ENCODE results near the gene C2orf81. TPM values are rescaled to one million over a fixed set of nuclear protein-coding genes. Genes with fewer than 3 reads are reported as not detected.

Gene C2orf81
- total RNA-seq, 1 donor from 2014 or later: 6.0 TPM

- TF ChIP-seq CTCF (IDR thresholded peaks at IDR 0.05; ENCODE audit: unreplicated experiment): no peak
- Mint-ChIP-seq H3K36me3 (no peaks in the 10 kb centered on the region), H3K27ac (no peak overlapping the region), H3K4me3 (no peak overlapping the region), H3K27me3 (ENCODE audit: low read depth) (peaks cover 4% of the 10 kb centered on the region), H3K4me1 (peaks cover 12% of the 10 kb centered on the region), H3K9me3 (no peaks in the 10 kb centered on the region)
- DNase-seq (ENCODE audit: low spot score in 2 of 2, unreplicated experiment in 2 of 2): no peak
Measured at GRCh38 chr2:74415762-74416395, 5.5 kb downstream of the C2orf81 start.

DNA sequence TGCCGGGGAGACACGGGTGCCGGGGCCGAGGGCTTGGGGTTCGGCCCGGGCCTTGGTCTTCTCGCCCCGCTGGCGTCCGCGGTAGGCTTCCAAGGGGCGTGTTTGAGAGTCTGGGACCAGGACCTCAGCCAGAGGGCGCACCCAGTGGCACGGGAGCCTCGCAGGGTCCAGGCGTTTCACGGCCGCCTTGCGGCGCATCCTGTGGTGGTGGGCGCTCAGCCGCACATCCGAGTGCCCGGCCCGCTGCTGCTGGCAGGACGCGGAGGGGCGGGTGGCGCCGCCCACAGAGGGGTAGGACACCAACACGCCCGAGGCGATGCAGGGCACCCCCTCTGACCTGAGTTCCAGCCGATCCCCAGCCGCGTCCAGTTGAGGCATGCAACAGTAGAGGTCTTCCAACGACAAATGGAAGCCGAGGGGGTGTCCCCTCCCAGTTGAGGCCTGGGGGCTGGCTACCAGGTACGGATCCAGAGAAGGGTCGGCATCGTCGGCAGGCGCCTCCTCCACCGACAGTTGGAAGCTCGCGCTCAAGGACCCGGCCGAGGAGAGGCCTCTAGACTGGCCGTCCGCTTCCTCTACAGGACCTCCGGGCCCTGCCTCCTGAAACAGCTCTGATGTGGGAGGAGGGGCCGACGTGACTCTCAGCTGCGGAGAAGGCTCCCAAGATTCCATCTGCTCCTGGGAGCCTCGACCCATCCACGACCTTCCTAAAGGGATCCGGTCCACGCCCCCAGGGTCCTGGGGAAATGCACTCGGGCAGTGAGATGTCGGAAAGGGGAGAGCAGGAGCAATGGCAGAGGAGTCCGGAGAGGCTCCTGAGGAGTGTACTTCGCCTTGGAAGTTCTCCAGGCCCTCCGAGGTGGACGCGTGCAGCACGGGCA, 6.3 kb downstream of the C2orf81 start:
- TF ChIP-seq CTCF (IDR thresholded peaks at IDR 0.05; ENCODE audit: unreplicated experiment): no peak
- peaks cover 12% of the 10 kb centered on the region for H3K4me1 Mint-ChIP-seq
- no peaks in the 10 kb centered on the region for H3K9me3 Mint-ChIP-seq
- H3K4me3 Mint-ChIP-seq: no peak overlapping the region
- H3K36me3 Mint-ChIP-seq: no peaks in the 10 kb centered on the region
- peaks cover 4% of the 10 kb centered on the region for H3K27me3 Mint-ChIP-seq (ENCODE audit: low read depth)
- no peak overlapping the region for H3K27ac Mint-ChIP-seq
- no peak for DNase-seq (ENCODE audit: low spot score in 2 of 2, unreplicated experiment in 2 of 2)

DNA sequence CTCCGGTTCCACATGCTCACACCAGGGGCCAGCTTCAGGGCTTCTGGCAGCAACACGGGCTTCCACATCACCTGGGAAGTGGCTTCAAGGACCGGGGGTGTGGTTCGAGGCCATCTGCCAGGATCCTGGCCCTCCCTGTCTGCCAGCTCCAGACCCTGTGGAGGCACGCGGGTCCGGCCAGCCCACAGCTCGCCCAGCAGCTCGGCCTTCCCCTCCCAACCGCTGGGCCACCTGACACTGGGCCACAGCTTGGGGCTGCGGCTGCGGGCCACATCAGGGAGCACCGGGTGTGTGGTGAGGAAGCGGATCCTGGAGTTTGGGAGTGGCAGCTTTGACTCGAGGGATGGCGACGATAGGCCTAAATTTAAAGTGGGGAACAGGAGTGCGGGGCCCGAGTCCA, 7.0 kb downstream of the C2orf81 start:
- Mint-ChIP-seq H3K27ac (no peak overlapping the region), H3K4me3 (no peak overlapping the region), H3K27me3 (ENCODE audit: low read depth) (peaks cover 4% of the 10 kb centered on the region), H3K36me3 (no peaks in the 10 kb centered on the region), H3K4me1 (peaks cover 12% of the 10 kb centered on the region), H3K9me3 (no peaks in the 10 kb centered on the region)
- DNase-seq (ENCODE audit: low spot score in 2 of 2, unreplicated experiment in 2 of 2): no peak
- no peak for TF ChIP-seq CTCF (IDR thresholded peaks at IDR 0.05; ENCODE audit: unreplicated experiment)

- Mint-ChIP-seq H3K36me3 (no peaks in the 10 kb centered on the region), H3K27ac (no peak overlapping the region), H3K4me3 (no peak overlapping the region), H3K9me3 (no peaks in the 10 kb centered on the region), H3K27me3 (ENCODE audit: low read depth) (peaks cover 11% of the 10 kb centered on the region), H3K4me1 (peaks cover 12% of the 10 kb centered on the region)
- no peak for DNase-seq (ENCODE audit: low spot score in 2 of 2, unreplicated experiment in 2 of 2)
- no peak for TF ChIP-seq CTCF (IDR thresholded peaks at IDR 0.05; ENCODE audit: unreplicated experiment)
Measured at GRCh38 chr2:74413001-74413698, 8.3 kb downstream of the C2orf81 start.

- Mint-ChIP-seq H3K36me3 (no peaks in the 10 kb centered on the region), H3K4me3 (no peak overlapping the region), H3K4me1 (peaks cover 4% of the 10 kb centered on the region), H3K27me3 (ENCODE audit: low read depth) (peaks cover 14% of the 10 kb centered on the region), H3K9me3 (no peaks in the 10 kb centered on the region), H3K27ac (no peak overlapping the region)
- no peak for DNase-seq (ENCODE audit: low spot score in 2 of 2, unreplicated experiment in 2 of 2)
- no peak for TF ChIP-seq CTCF (IDR thresholded peaks at IDR 0.05; ENCODE audit: unreplicated experiment)
Measured at GRCh38 chr2:74407682-74408081, 13.7 kb downstream of the C2orf81 start.

Measured in mesothelial cell of epicardium (in vitro differentiated cells).